GM23338 (cell line): Measurements from ENCODE around the gene CRYZL1. TPM values are rescaled to one million over a fixed set of nuclear protein-coding genes. Genes with fewer than 3 reads are reported as not detected.

Experiments used
- ATAC-seq: fragments of 200-7000 bp; cut with Tn5 transposase; 3 replicates; pipeline ENCODE4 v1.9.1; 2020
- DNase-seq: peaks from one replicate; pipeline ENCODE4 v3.0.0-alpha.2; 2015; ENCODE audit warnings: low spot score
- H2AFZ ChIP-seq: fragments of 200-600 bp; sonication (generic); 2 replicates; pipeline ENCODE4 v1.8.0; 2016; ENCODE audit warnings: antibody characterized with exemption, mild to moderate bottlenecking, moderate library complexity
- H3F3A ChIP-seq: fragments of 200-600 bp; sonication (generic); replicated peaks from 2 replicates; pipeline ENCODE4 v1.8.0; 2017; ENCODE audit warnings: antibody characterized with exemption, mixed run types, low read depth
- H3K27ac ChIP-seq: fragments of 200-600 bp; sonication (generic); 2 replicates; pipeline ENCODE4 v1.6.1; 2016; ENCODE audit warnings: low read depth
- H3K27me3 ChIP-seq: fragments of 200-600 bp; sonication (generic); 2 replicates; pipeline ENCODE4 v1.8.0; 2016; ENCODE audit warnings: mild to moderate bottlenecking, mixed run types, moderate library complexity; ENCODE audit not compliant: insufficient read depth
- H3K36me3 ChIP-seq: fragments of 200-600 bp; sonication (generic); 2 replicates; pipeline ENCODE4 v1.8.0; 2016; ENCODE audit warnings: mild to moderate bottlenecking; ENCODE audit not compliant: insufficient read depth
- H3K4me1 ChIP-seq: fragments of 200-600 bp; sonication (generic); 2 replicates; pipeline ENCODE4 v1.8.0; 2016; ENCODE audit warnings: mild to moderate bottlenecking, moderate library complexity; ENCODE audit not compliant: insufficient read depth
- H3K4me2 ChIP-seq: fragments of 200-600 bp; sonication (generic); 2 replicates; pipeline ENCODE4 v1.7.1; 2017; ENCODE audit warnings: mixed run types
- H3K4me3 ChIP-seq: fragments of 200-600 bp; sonication (generic); 2 replicates; pipeline ENCODE4 v1.6.1; 2016; ENCODE audit warnings: mixed run types
- H3K79me2 ChIP-seq: fragments of 200-600 bp; sonication (generic); replicated peaks from 2 replicates; pipeline ENCODE4 v1.8.0; 2017; ENCODE audit warnings: mild to moderate bottlenecking; ENCODE audit not compliant: insufficient read depth
- H3K9me2 ChIP-seq: fragments of 200-600 bp; sonication (generic); 2 replicates; pipeline ENCODE4 v1.8.0; 2017; ENCODE audit not compliant: insufficient read depth
- H4K20me1 ChIP-seq: fragments of 200-600 bp; sonication (generic); replicated peaks from 2 replicates; pipeline ENCODE4 v1.8.0; 2017; ENCODE audit warnings: mild to moderate bottlenecking; ENCODE audit not compliant: insufficient read depth
- H3K27ac Mint-ChIP-seq: 2 replicates; pipeline ENCODE4 v1.8.0; 2020; ENCODE audit warnings: inconsistent platforms, mild to moderate bottlenecking, moderate library complexity, mixed read lengths
- H3K27me3 Mint-ChIP-seq: 3 replicates; pipeline ENCODE4 v1.8.0; 2022; ENCODE audit warnings: low read depth, mild to moderate bottlenecking, moderate library complexity, mixed read lengths, inconsistent platforms; ENCODE audit not compliant: insufficient read depth, poor library complexity
- H3K36me3 Mint-ChIP-seq: 3 replicates; pipeline ENCODE4 v1.8.0; 2021; ENCODE audit warnings: low read depth, mild to moderate bottlenecking, inconsistent platforms, moderate library complexity, mixed read lengths
- H3K4me1 Mint-ChIP-seq: 3 replicates; pipeline ENCODE4 v1.8.0; 2020; ENCODE audit warnings: mild to moderate bottlenecking, inconsistent platforms, mixed read lengths
- H3K4me3 Mint-ChIP-seq: 3 replicates; pipeline ENCODE4 v1.8.0; 2021; ENCODE audit warnings: moderate library complexity, mild to moderate bottlenecking, inconsistent platforms, mixed read lengths
- H3K9me3 Mint-ChIP-seq: 3 replicates; pipeline ENCODE4 v1.8.0; 2020; ENCODE audit warnings: moderate library complexity, mild to moderate bottlenecking, inconsistent platforms, mixed read lengths
- ETS1 ChIP-seq: IDR thresholded peaks from 2 replicates; pipeline ENCODE4 v1.6.1; 2016; ENCODE audit warnings: antibody characterized with exemption
- EZH2 ChIP-seq: fragments of 200-600 bp; sonication (generic); IDR thresholded peaks from one replicate; pipeline ENCODE4 v1.8.0; 2017; ENCODE audit warnings: antibody characterized with exemption, mild to moderate bottlenecking, low read depth; ENCODE audit not compliant: unreplicated experiment
- EZH2phosphoT487 ChIP-seq: fragments of 200-600 bp; sonication (generic); IDR thresholded peaks from one replicate; pipeline ENCODE4 v1.8.1; 2018; ENCODE audit warnings: antibody characterized with exemption; ENCODE audit not compliant: unreplicated experiment
- NANOG ChIP-seq: IDR thresholded peaks from 2 replicates; pipeline ENCODE4 v1.6.1; 2016; ENCODE audit warnings: antibody characterized with exemption, borderline replicate concordance
- REST ChIP-seq: IDR thresholded peaks from one replicate; pipeline ENCODE4 v1.6.1; 2018; ENCODE audit warnings: antibody characterized with exemption; ENCODE audit not compliant: unreplicated experiment
- ZNF331 ChIP-seq: fragments of 250-450 bp; sonication (Bioruptor Pico); IDR thresholded peaks from 2 replicates; pipeline ENCODE4 v1.5.0; 2020; ENCODE audit warnings: low read depth, mild to moderate bottlenecking, moderate library complexity
- ZNF462 ChIP-seq: fragments of 250-450 bp; sonication (Bioruptor Pico); IDR thresholded peaks from 2 replicates; pipeline ENCODE4 v1.5.0; 2020; ENCODE audit warnings: mild to moderate bottlenecking, moderate library complexity
- polyA plus RNA-seq: library from polyadenylated mRNA; unstranded; fragments of >200 nt; fragmentation: Nextera tagmentation; extraction: Ambion mirVana; gene quantifications from 2 replicates; pipeline ENCODE4 v1.2.1, GENCODE V29; 2016
- total RNA-seq: library from RNA; depleted of rRNA; stranded (reverse); fragments of >200 nt; shearing (Covaris generic); gene quantifications from 2 replicates; pipeline ENCODE4 v1.2.3, GENCODE V29; 2014

The CRYZL1 gene
- total and polyA plus RNA-seq, 2 experiments from 2014 or later, result 23.8 to 40.5 TPM

GRCh38 chr21:33569991-33570390 lies 71.5 kb downstream of the CRYZL1 start (continued):
- no peak for TF ChIP-seq REST

GRCh38 chr21:33568448-33568847 lies 73.1 kb downstream of the CRYZL1 start:
- no peak overlapping the region for H3K4me3 ChIP-seq
- Mint-ChIP-seq H3K36me3 (peaks cover 53% of the 10 kb centered on the region), H3K27ac (no peak overlapping the region), H3K27me3 (no peaks in the 10 kb centered on the region), H3K4me3 (no peak overlapping the region), H3K4me1 (no peaks in the 10 kb centered on the region), H3K9me3 (no peaks in the 10 kb centered on the region)
- TF ChIP-seq EZH2phosphoT487, result no peak
- no peak for TF ChIP-seq REST
- no peak for TF ChIP-seq ZNF331
- TF ChIP-seq NANOG, result no peak
- TF ChIP-seq EZH2, result no peak
- TF ChIP-seq ETS1, result no peak
- no peak for TF ChIP-seq ZNF462
- H3K27me3 ChIP-seq, result no peaks in the 10 kb centered on the region
- H3K9me2 ChIP-seq, result no peaks in the 10 kb centered on the region
- no peaks in the 10 kb centered on the region for H3K4me1 ChIP-seq
- peaks cover 11% of the 10 kb centered on the region for H3K79me2 ChIP-seq
- ATAC-seq (no peak), DNase-seq (no peak)
- H3K36me3 ChIP-seq, result peaks cover 40% of the 10 kb centered on the region
- H4K20me1 ChIP-seq, result peaks cover 9% of the 10 kb centered on the region
- H2AFZ ChIP-seq, result no peak overlapping the region
- H3F3A ChIP-seq, result peaks cover 3% of the 10 kb centered on the region; the same call in 1 of the 2 replicates
- no peak overlapping the region for H3K27ac ChIP-seq
- no peak overlapping the region for H3K4me2 ChIP-seq
